HUES6 (cell line): ENCODE measurements around the gene TM2D3.
A peak's percentile ranks its signal among the peaks of the same experiment; 100 is the strongest.

Experiments
- H3K27ac ChIP-seq: 2 replicates; pipeline ENCODE4 v1.7.0; 2013; ENCODE audit warnings: low read depth, mild to moderate bottlenecking, low read length, inconsistent platforms
- H3K27me3 ChIP-seq: 2 replicates; pipeline ENCODE4 v1.6.1; 2013; ENCODE audit warnings: low read length; ENCODE audit not compliant: control insufficient read depth, insufficient read depth
- H3K36me3 ChIP-seq: 2 replicates; pipeline ENCODE4 v1.6.1; 2013; ENCODE audit warnings: low read length; ENCODE audit not compliant: control insufficient read depth, insufficient read depth
- H3K4me1 ChIP-seq: 2 replicates; pipeline ENCODE4 v1.6.1; 2013; ENCODE audit warnings: low read length; ENCODE audit not compliant: control insufficient read depth, insufficient read depth
- H3K4me3 ChIP-seq: 2 replicates; pipeline ENCODE4 v1.5.1; 2013; ENCODE audit warnings: low read depth, low read length
- H3K9ac ChIP-seq: one replicate; pipeline ENCODE4 v1.6.1; 2013; ENCODE audit warnings: mild to moderate bottlenecking, low read length
- H3K9me3 ChIP-seq: 2 replicates; pipeline ENCODE4 v1.6.1; 2013; ENCODE audit warnings: low read depth, low read length; ENCODE audit not compliant: control insufficient read depth, insufficient read depth

Gene TM2D3

GRCh38 chr15:101621961-101622360 is 30.2 kb downstream of the TM2D3 start:
- Histone ChIP-seq H3K36me3 (no peaks in the 10 kb centered on the region), H3K4me3 (no peak overlapping the region), H3K9ac (no peak overlapping the region), H3K9me3 (peaks cover 25% of the 10 kb centered on the region), H3K27me3 (no peaks in the 10 kb centered on the region), H3K27ac (no peak overlapping the region), H3K4me1 (0 out of 2 replicates have a peak, but pooled peaks cover under 1% of the 10 kb centered on the region)

DNA sequence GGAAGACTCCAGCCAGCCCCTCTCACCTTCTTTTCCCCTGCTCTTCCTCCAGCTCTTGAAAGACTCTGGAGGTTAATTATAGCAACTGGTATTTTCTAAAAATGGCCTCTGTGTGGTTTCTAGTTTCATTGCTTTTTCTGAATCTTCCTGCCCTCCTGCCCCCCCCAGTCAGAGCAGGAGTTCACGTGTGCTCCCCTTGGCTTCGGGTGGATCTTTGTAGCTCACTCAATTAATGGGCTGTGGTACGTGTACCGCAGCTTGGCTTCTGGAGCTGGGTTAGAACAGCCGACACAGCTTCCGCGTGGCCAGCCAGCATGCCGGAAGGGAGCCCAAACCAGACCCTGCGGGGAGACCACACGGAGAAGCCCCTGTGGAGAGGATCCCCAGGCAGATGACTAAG is 31.5 kb downstream of the TM2D3 start:
- H3K4me3 ChIP-seq = no peak overlapping the region
- H3K9ac ChIP-seq = no peak overlapping the region
- H3K36me3 ChIP-seq = no peaks in the 10 kb centered on the region
- 0 out of 2 replicates have a peak, but pooled peaks cover 2% of the 10 kb centered on the region for H3K27me3 ChIP-seq
- H3K27ac ChIP-seq = no peak overlapping the region
- H3K4me1 ChIP-seq = peaks cover 13% of the 10 kb centered on the region
- peaks cover 20% of the 10 kb centered on the region for H3K9me3 ChIP-seq

DNA sequence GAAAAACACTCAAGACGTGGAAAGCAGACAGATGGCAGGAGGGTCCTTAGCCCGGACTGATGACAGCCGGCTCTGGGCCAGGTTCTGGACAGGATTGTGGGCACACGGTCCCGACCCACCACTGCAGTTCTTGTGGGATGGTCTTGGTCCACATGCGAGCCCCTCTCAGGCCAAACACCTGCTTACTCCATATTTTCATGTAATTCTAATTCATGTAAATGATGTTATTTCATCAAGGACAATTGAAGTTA is 32.6 kb downstream of the TM2D3 start:
- Histone ChIP-seq H3K27ac (no peak overlapping the region), H3K36me3 (no peaks in the 10 kb centered on the region), H3K9me3 (peaks cover 11% of the 10 kb centered on the region), H3K4me3 (no peak overlapping the region), H3K9ac (no peak overlapping the region), H3K27me3 (0 out of 2 replicates have a peak, but pooled peaks cover 6% of the 10 kb centered on the region), H3K4me1 (peaks cover 18% of the 10 kb centered on the region)

DNA sequence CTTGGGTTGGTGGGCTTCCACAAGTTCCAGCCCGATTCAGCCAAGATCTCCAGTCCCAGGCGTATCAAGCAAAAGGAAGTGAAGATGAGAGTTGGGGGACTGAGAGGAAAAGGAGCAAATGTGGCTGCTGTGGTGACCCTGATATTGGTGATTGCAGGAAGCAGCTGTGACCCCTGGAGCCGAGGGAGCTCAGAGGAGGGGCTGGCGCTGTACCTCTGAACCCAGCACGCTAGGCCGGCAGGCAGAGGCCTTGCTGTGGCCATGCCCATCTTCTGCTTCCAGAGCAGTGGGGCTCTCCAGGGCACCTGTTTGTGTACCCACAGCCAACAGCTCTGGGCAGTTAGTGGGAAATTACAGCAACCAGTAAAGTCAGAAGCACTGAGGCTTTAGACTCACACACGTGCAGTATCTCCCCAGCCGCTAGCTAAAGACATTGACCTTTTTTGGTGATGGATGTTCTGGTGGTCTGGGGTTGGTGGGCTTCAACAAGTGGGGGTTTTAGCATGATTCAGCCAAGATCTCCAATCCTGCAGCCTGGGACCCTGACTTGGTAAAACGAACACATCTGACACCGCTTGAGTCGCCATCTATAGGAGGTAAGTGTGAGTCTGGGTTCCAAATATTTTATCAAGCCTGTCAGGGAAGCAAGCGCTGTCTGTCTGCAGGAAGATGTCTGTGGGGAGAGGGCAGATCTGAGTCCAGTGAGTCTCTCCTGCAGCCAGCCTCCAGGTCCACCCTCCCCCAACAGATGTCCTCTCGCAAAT is 33.1 kb downstream of the TM2D3 start:
- H3K9ac ChIP-seq = no peak overlapping the region

DNA sequence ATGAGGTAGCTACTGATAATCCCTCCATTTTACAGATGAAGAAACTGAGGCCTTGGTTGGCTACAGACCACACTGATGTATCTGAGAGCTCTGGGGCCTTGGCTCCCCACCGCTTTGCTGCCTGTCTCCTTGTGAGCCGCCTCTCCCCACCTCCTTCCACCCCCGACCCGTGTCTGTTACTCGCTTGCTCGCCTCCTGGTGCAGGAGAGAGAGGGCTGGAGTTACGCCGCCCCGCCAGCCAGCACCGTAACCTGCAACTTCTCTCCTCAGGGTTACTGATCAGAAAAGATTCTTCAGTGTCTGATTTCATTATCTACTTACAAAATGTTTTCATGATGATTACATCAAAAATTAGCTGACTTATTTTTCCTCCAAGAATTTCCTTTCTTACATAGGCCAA is 34.1 kb downstream of the TM2D3 start:
- Histone ChIP-seq H3K9ac (no peak overlapping the region), H3K27me3 (0 out of 2 replicates have a peak, but pooled peaks cover 6% of the 10 kb centered on the region), H3K4me3 (no peak overlapping the region), H3K9me3 (peaks cover under 1% of the 10 kb centered on the region; the same call in 1 of the 2 replicates), H3K36me3 (no peaks in the 10 kb centered on the region), H3K27ac (no peak overlapping the region), H3K4me1 (peaks cover 18% of the 10 kb centered on the region)

More for the DNA sequence above, 33.1 kb downstream of the TM2D3 start:
- Histone ChIP-seq H3K36me3 (no peaks in the 10 kb centered on the region), H3K4me1 (peaks cover 18% of the 10 kb centered on the region), H3K9me3 (peaks cover 7% of the 10 kb centered on the region; the same call in 1 of the 2 replicates), H3K4me3 (no peak overlapping the region), H3K27ac (no peak overlapping the region), H3K27me3 (0 out of 2 replicates have a peak, but pooled peaks cover 6% of the 10 kb centered on the region)

DNA sequence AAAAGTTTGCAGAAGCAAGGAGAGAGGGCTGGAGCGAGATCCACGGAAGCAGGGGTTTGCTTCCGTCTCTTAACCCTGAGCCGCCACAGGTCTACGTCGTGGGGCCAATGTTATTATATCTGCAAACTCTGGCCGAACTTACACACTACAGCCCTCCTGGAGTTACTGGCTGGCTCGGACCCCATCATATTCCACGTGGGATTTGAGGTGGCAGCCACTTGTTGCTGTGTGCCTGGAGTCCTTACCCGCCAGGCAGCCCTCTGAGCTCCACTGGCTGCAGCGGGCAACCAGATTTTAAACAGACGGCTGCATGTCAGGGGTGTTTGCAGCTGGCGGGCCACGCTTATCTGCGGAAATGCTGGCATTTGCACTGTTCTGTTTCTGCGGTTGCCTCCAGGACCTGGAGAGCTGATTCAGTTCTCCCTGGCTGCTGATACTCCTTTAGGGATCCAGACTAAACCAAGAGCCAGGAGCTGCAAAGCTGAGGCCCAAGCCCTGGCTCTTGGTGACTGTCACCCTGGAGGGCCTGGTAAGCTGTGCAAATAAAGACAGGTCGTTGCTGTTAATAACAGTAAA is 34.7 kb downstream of the TM2D3 start:
- Histone ChIP-seq H3K27ac (no peak overlapping the region), H3K4me1 (peaks cover 18% of the 10 kb centered on the region), H3K4me3 (no peak overlapping the region), H3K36me3 (no peaks in the 10 kb centered on the region), H3K9me3 (no peaks in the 10 kb centered on the region), H3K9ac (no peak overlapping the region), H3K27me3 (0 out of 2 replicates have a peak, but pooled peaks cover 6% of the 10 kb centered on the region)

DNA sequence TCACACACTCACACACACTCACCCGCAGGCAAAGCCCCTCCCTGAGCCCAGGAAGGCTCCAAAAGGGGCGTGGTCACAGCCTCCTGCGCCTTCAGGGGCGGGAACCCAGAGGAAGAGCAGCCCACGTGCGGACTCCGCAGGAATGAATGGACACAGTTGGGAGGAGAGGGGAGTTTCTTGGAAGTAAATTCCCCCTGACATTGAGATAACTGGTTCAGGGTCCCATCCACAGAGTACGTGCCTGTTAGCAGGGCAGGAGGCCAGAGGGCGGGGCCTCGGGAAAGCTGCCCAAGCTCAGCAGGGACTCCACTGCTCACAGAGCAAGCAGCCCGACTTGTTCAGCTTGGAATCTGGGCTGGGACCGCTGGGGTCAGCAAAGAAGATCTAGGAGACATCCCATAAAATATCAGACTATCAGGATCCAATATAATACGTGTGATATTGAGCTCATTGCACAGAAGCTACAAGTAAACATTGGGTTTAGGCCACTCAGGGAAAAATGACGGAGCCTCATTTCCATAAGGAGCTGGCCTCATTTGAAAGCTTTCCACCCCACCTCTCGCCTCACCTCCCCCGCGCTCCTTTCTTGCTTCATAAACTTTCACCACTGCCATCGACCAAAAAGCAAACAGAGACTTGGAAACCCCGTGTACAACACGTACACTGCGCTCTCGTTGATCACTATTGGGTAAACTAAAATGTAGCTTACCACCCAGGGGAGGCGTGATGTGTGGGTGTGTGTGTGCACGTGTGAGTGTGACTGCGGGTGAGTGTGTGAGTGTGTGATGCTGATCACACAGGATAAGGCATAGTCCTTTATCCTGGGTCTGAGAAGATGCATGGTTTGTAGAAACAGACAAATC is 36.0 kb downstream of the TM2D3 start:
- no peaks in the 10 kb centered on the region for H3K9me3 ChIP-seq
- no peaks in the 10 kb centered on the region for H3K36me3 ChIP-seq
- H3K27ac ChIP-seq = no peak overlapping the region
- 0 out of 2 replicates have a peak, but pooled peaks cover 6% of the 10 kb centered on the region for H3K27me3 ChIP-seq
- H3K9ac ChIP-seq = no peak overlapping the region
- H3K4me3 ChIP-seq = peak overlapping the region; percentile 41
- H3K4me1 ChIP-seq = peaks cover 18% of the 10 kb centered on the region

DNA sequence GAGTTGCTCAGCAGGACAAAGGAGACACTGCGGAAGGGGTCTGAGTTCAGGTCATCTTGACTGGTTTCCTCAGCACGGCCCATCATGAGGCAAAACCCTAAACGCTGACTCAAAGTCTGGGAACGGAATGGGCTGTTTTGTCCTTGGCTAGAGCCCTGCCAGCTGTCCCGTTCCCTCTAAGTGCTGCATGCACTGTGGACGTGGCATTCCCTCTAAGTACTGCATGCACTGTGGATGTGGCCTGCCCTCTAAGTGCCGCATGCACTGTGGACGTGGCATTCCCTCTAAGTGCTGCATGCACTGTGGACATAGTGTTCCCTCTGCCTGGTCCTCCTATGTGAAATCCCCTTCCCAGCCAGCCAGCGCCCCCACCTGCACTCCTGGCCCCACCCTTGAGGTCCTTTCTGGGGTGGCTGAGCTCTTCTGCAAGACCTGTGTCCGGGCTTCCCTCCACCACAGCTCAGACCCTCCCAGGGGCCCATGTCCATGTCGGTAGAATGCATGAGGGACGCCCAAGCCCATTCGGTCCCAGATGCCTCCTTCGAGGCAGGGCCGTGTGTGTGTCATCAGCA is 36.7 kb downstream of the TM2D3 start:
- Histone ChIP-seq H3K4me3 (peak overlapping the region; percentile 41; the same call in 1 of the 2 replicates), H3K36me3 (no peaks in the 10 kb centered on the region), H3K9ac (no peak overlapping the region), H3K4me1 (peaks cover 18% of the 10 kb centered on the region), H3K27ac (no peak overlapping the region), H3K27me3 (0 out of 2 replicates have a peak, but pooled peaks cover 6% of the 10 kb centered on the region), H3K9me3 (no peaks in the 10 kb centered on the region)

GRCh38 chr15:101614761-101615160 is 37.4 kb downstream of the TM2D3 start:
- H3K27ac ChIP-seq = no peak overlapping the region
- H3K4me1 ChIP-seq = peaks cover 18% of the 10 kb centered on the region
- H3K9ac ChIP-seq = no peak overlapping the region
- 0 out of 2 replicates have a peak, but pooled peaks cover 6% of the 10 kb centered on the region for H3K27me3 ChIP-seq
- no peaks in the 10 kb centered on the region for H3K9me3 ChIP-seq
- H3K36me3 ChIP-seq = no peaks in the 10 kb centered on the region
- no peak overlapping the region for H3K4me3 ChIP-seq

DNA sequence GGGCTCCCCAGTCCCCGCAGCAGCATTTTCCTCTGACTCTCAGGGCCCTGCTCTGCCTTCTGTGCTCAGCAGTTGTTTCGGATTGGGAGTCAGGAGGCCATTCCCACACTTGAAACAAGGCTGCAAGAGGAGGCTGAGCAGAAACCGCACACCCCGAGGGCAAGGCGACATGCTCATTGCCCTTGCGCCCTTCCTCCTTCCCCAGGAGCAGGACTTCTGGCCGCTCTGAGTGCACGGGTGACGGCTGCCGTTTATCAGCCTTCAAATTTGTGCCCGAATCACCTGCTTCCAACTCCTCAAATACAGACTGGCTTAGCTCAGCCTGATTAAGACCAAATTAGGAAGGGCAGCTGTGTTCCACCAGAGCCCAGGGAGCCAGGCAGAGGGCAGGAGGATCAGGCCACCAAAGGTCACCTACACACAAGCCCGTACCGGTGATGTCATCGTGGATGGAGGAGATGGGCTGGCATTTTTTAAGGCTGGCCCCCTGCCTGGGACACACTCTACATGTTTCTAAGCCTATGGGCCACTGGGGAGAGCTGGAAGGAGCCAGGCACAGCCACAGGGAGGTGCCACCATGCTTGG is 38.1 kb downstream of the TM2D3 start:
- H3K4me1 ChIP-seq = peaks cover 18% of the 10 kb centered on the region
- no peak overlapping the region for H3K9ac ChIP-seq
- H3K27ac ChIP-seq = no peak overlapping the region
- H3K4me3 ChIP-seq = no peak overlapping the region
- 0 out of 2 replicates have a peak, but pooled peaks cover 6% of the 10 kb centered on the region for H3K27me3 ChIP-seq
- H3K36me3 ChIP-seq = no peaks in the 10 kb centered on the region
- H3K9me3 ChIP-seq = no peaks in the 10 kb centered on the region
